HT-29 (cell line): ENCODE measurements around the gene CCDC97. TPM values are rescaled to one million over a fixed set of nuclear protein-coding genes. Genes with fewer than 3 reads are reported as not detected.
"Not testable (repeated sequence)": the region's sequence is repeated elsewhere in the genome, so short reads cannot be mapped to it uniquely, and the experiment has no call there.

ENCODE experiments used
- DNase-seq: peaks from one replicate; pipeline ENCODE4 v3.0.0-alpha.2; 2015; ENCODE audit warnings: low spot score
- small RNA-seq: library from RNA; depleted of rRNA; stranded (forward); fragments of <200 nt; gene quantifications from one replicate; pipeline ENCODE3, GENCODE V24; 2014
- total RNA-seq: library from RNA; depleted of rRNA; stranded (reverse); fragments of >200 nt; shearing (Covaris generic); gene quantifications from 2 replicates; pipeline ENCODE4 v1.2.3, GENCODE V29; 2014; rRNA removed

CCDC97 gene
- total RNA-seq, 1 experiment from 2014 or later = 34.5 TPM

DNA sequence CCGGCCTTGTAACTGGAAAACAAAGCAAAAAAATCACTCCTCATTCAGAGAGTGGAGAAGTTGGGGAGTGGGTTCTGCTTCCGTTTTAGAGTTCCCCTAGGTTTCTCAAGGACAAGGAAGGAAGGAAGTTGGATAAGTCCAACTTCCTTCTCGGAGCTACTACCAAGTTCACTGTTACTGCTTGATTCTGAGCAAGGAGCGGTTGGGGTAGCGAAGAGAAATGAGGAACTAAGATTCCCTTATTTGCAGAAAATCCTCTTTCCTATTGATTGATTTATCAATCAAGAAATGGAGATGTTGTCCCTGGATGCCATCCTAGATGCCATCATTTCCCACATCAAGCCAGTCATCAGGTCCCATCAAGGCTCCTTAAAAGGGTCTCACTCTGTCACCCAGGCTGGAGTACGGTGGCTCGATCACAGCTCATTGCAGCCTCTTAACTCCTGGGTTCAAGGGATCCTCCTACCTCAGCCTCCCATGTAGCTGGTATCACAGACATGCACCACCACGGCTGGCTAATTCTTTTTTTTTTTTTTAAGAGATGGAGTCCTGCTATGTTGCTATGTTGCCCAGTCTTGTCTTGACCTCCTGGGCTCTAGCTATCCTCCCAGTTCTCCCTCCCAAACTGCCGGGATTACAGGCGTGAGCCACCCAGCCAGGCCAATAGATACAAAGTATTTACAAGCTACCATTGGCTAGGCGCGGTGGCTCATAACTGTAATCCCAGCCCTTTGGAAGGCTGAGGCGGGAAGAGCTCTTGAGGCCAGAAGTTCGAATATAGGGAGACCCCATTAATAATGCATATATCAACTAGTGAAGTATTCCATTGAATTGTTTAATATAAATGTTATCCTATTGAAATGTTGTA lies 54.8 kb downstream of the CCDC97 start:
- DNase-seq = no peak

DNA sequence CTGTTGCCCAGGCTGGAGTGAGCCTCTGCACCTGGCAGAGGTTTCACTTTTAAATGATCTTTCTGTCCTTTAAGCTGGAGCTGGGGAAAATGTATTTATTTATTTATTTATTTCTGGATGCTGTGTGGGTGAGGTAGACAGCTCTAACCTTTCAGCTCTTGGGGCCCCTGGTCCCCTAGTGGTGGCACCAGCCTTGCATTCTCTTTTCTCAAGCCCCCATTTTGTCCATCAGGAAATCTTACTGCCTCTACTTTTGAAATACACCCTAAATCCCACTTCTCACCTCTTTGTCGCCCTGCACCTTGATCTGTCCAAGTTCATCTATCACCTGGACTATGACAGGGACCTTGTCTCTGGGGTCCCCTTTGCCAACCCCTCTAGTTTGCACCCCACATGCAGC lies 56.1 kb downstream of the CCDC97 start:
- no peak for DNase-seq

DNA sequence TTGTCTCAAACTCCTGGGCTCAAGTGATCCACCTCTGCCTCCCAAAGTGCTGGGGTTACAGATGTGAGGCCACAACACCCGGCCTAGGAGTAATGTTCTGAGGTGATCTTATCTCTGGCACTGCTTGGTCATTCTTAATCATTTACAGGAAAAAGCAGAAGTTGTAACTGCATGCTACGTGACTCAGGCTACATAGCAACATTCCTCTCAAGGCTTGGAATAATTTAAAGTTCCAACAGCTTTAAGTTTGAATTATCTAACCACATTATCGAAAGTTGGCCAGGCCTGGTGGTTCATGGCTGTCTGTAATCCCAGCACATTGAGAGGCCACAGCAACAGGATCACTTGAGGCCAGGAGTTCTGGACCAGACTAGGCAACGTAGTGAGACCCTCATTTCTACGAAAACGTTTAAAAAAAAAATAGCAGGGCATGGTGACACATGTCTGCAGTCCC lies 57.9 kb downstream of the CCDC97 start:
- DNase-seq = no peak

DNA sequence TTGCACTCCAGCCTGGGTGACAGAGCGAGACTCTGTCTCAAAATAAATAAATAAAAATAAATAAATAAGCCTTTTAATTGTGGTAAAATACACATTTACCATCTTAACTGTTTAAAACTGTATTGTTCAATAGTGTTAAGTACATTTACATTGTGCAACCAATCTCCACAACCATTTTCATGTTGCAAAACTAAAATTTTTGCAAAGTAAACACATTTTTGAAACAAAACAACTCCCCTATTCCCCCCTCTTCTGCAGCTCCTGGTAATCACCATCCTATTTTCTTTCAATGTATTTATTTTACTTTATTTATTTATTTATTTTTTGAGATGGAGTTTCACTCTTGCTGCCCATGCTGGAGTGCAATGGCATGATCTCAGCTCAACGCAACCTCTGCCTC lies 59.8 kb downstream of the CCDC97 start:
- no peak for DNase-seq

DNA sequence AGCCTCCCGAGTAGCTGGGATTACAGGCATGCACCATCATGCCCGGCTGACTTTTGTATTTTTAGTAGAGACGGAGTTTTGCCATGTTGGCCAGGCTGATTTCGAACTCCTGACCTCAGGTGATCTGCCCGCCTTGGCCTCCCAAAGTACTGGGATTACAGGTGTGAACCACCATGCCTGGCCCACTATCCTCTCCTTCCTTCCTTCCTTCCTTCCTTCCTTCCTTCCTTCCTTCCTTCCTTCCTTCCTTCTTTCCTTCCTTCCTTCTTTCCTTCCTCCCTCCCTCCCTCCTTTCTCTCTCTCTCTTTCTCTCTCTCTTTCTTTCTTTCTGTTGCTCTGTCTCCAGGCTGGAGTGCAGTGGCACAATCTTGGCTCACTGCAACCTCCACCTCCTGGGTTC lies 61.1 kb downstream of the CCDC97 start:
- not testable (repeated sequence) for DNase-seq

DNA sequence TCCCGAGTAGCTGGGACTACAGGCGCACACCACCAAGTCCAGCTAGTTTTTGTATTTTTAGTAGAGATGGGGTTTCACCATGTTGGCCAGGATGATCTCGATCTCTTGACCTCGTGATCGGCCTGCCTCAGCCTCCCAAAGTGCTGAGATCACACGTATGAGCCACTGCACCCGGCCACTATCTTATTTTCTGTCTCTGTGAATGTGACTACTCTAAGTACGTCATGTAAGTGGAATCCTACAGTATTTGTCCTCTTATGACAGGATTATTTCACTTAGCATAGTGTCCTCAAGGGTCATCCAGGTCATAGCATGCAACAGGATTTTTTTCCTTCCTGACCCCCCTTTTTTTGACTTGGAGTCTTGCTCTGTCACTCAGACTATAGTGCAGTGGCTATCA lies 61.6 kb downstream of the CCDC97 start:
- no peak for DNase-seq

DNA sequence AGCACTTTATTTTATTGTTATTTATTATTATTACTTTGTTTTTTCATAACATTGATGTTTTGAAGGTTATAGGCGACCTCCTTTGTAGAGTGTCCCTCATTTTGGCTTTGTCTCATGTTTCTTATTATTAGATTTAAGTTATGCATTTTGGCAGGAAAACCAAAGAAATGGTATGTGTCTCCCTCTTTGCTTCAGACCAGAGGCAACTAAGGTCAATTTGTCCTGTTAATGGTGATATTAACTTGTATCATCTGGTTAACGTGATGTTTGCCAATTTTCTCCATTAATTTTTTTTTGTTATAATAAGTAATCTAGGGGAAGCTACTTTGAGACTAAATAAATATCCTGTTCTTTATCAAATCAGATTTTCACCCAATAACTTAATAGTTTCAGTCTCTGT lies 62.5 kb downstream of the CCDC97 start:
- no peak for DNase-seq

DNA sequence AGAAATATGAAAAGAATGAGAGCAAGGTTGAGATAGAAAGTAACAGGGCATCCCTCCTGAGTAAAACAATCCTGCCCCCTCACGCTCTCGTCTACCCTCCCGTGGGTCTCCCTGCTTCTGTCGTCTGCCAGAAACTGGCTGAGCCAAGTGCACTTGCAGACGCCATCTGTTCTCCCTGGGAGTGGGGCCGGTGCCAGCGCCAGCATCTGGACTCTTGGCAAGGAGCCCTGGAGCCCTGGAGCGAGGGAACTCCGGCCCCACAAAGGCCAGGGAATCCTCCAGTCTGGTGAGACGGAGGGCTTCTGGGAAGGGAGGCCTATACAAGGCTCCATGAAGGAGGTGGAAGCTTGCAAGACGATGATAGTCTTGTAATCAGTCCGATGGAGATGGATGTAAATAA lies 64.0 kb downstream of the CCDC97 start:
- DNase-seq = no peak

Small RNA genes lying within 50 kb of the gene (small RNA-seq; reads per million reads assigned to genes)
- gene RN7SL34P = not detected

Other genes starting within 250 kb of the CCDC97 start
- not detected in 2 replicates for gene CYP2A13, start 221.7 kb upstream of the CCDC97 start, total RNA-seq
- gene CYP2F1, start 195.7 kb upstream of the CCDC97 start, total RNA-seq = not detected in 2 replicates
- gene CYP2S1, start 117.0 kb upstream of the CCDC97 start, total RNA-seq = 18.2 and 31.4 TPM in 2 replicates
- 1.5 and 1.7 TPM in 2 replicates for gene AXL, start 90.9 kb upstream of the CCDC97 start, total RNA-seq
- 294 and 300 TPM in 2 replicates for gene HNRNPUL1, start 45.8 kb upstream of the CCDC97 start, total RNA-seq
- gene TGFB1, start 43.8 kb downstream of the CCDC97 start, total RNA-seq = 2.5 and 2.6 TPM in 2 replicates
- 26.9 and 32.1 TPM in 2 replicates for gene B9D2, start 54.0 kb downstream of the CCDC97 start, total RNA-seq
- 10.2 and 11.0 TPM in 2 replicates for gene TMEM91, start 66.4 kb downstream of the CCDC97 start, total RNA-seq
- 101 and 108 TPM in 2 replicates for gene EXOSC5, start 87.2 kb downstream of the CCDC97 start, total RNA-seq
- gene BCKDHA, start 87.6 kb downstream of the CCDC97 start, total RNA-seq = 202 and 212 TPM in 2 replicates
- 1.2 and 2.9 TPM in 2 replicates for gene B3GNT8, start 117.2 kb downstream of the CCDC97 start, total RNA-seq
- 68.8 and 77.9 TPM in 2 replicates for gene DMAC2, start 129.7 kb downstream of the CCDC97 start, total RNA-seq
- gene ERICH4, start 133.0 kb downstream of the CCDC97 start, total RNA-seq = not detected in 2 replicates